Hematopoietic multipotent progenitor cell treated with erythropoietin and hydrocortisone succinate and interleukin-3 and kit ligand, for 17 days (in vitro differentiated cells): Measurements from ENCODE around the gene RYR3.
"Not testable (repeated sequence)": the region's sequence is repeated elsewhere in the genome, so short reads cannot be mapped to it uniquely, and the experiment has no call there.

Experiments
- DNase-seq: peaks from one replicate; pipeline ENCODE4 v3.0.0-alpha.2; 2015; ENCODE audit warnings: low spot score

RYR3 gene

GRCh38 chr15:33515121-33515520 is 204.4 kb downstream of the RYR3 start:
- DNase-seq = no peak

- DNase-seq = no peak
Measured at GRCh38 chr15:33516563-33516962, 205.8 kb downstream of the RYR3 start.

- no peak for DNase-seq
Measured at GRCh38 chr15:33517944-33518343, 207.2 kb downstream of the RYR3 start.

- no peak for DNase-seq
Measured at GRCh38 chr15:33518421-33518820, 207.7 kb downstream of the RYR3 start.

- DNase-seq = no peak
Measured at GRCh38 chr15:33524274-33524673, 213.5 kb downstream of the RYR3 start.

GRCh38 chr15:33526532-33526931 is 215.8 kb downstream of the RYR3 start:
- no peak for DNase-seq

- no peak for DNase-seq
Measured at GRCh38 chr15:33533197-33533596, 222.4 kb downstream of the RYR3 start.

- no peak for DNase-seq
Measured at GRCh38 chr15:33534642-33535041, 223.9 kb downstream of the RYR3 start.

GRCh38 chr15:33535135-33535534 is 224.4 kb downstream of the RYR3 start:
- DNase-seq = no peak

- DNase-seq = no peak
Measured at GRCh38 chr15:33539825-33540573, 229.2 kb downstream of the RYR3 start.

- DNase-seq = no peak
Measured at GRCh38 chr15:33543957-33544356, 233.2 kb downstream of the RYR3 start.

- no peak for DNase-seq
Measured at GRCh38 chr15:33545866-33546265, 235.1 kb downstream of the RYR3 start.

GRCh38 chr15:33547876-33548275 is 237.1 kb downstream of the RYR3 start:
- no peak for DNase-seq

GRCh38 chr15:33551860-33552259 is 241.1 kb downstream of the RYR3 start:
- DNase-seq = no peak

- no peak for DNase-seq
Measured at GRCh38 chr15:33553157-33553556, 242.4 kb downstream of the RYR3 start.

- DNase-seq = peak; percentile 13
Measured at GRCh38 chr15:33559207-33559890, 248.6 kb downstream of the RYR3 start.

GRCh38 chr15:33561407-33561806 is 250.6 kb downstream of the RYR3 start:
- DNase-seq = no peak

GRCh38 chr15:33561967-33562366 is 251.2 kb downstream of the RYR3 start:
- DNase-seq = no peak

GRCh38 chr15:33565094-33565493 is 254.3 kb downstream of the RYR3 start:
- no peak for DNase-seq

GRCh38 chr15:33567652-33568051 is 256.9 kb downstream of the RYR3 start:
- no peak for DNase-seq

GRCh38 chr15:33569036-33569435 is 258.3 kb downstream of the RYR3 start:
- no peak for DNase-seq

GRCh38 chr15:33577911-33578310 is 267.1 kb downstream of the RYR3 start:
- not testable (repeated sequence) for DNase-seq

GRCh38 chr15:33580526-33580925 is 269.8 kb downstream of the RYR3 start:
- no peak for DNase-seq

GRCh38 chr15:33581032-33581431 is 270.3 kb downstream of the RYR3 start:
- no peak for DNase-seq
